ENCODE data around the gene CDC73.

- TF ChIP-seq ARHGAP35 (IDR thresholded peaks at IDR 0.05; ENCODE audit: partially characterized antibody) (no peak), CTCF (IDR thresholded peaks at IDR 0.05 in 2 of 3, conservative IDR thresholded peaks at IDR 0.05 in 1 of 3; ENCODE audit: insufficient read depth in 2 of 3, low read depth in 1 of 3, low read length in 3 of 3) (no peak), ZNF23 (CRISPR knock-in tag; IDR thresholded peaks at IDR 0.05) (no peak), YY1 (IDR thresholded peaks at IDR 0.05; ENCODE audit: borderline replicate concordance in 1 of 3, control insufficient read depth in 1 of 3, extremely low read depth in 1 of 3, insufficient read depth in 3 of 3, insufficient read length in 1 of 3, insufficient replicate concordance in 2 of 3, low read depth in 1 of 3, low read length in 2 of 3) (no peak), RNF2 (IDR thresholded peaks at IDR 0.05) (no peak), ZNF280B (CRISPR knock-in tag; IDR thresholded peaks at IDR 0.05) (no peak), TRIM28 (IDR thresholded peaks at IDR 0.05) (no peak)
- TF ChIP-seq, protein P1, sequence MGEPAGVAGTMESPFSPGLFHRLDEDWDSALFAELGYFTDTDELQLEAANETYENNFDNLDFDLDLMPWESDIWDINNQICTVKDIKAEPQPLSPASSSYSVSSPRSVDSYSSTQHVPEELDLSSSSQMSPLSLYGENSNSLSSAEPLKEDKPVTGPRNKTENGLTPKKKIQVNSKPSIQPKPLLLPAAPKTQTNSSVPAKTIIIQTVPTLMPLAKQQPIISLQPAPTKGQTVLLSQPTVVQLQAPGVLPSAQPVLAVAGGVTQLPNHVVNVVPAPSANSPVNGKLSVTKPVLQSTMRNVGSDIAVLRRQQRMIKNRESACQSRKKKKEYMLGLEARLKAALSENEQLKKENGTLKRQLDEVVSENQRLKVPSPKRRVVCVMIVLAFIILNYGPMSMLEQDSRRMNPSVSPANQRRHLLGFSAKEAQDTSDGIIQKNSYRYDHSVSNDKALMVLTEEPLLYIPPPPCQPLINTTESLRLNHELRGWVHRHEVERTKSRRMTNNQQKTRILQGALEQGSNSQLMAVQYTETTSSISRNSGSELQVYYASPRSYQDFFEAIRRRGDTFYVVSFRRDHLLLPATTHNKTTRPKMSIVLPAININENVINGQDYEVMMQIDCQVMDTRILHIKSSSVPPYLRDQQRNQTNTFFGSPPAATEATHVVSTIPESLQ (CRISPR knock-in tag; IDR thresholded peaks at IDR 0.05), result no peak
These were observed 179.9 kb downstream of the CDC73 start for GRCh38 chr1:193301746-193302145.
